ENCODE data around the gene RPRML.
"Not testable (repeated sequence)": the region's sequence is repeated elsewhere in the genome, so short reads cannot be mapped to it uniquely, and the experiment has no call there.

The RPRML gene

DNA sequence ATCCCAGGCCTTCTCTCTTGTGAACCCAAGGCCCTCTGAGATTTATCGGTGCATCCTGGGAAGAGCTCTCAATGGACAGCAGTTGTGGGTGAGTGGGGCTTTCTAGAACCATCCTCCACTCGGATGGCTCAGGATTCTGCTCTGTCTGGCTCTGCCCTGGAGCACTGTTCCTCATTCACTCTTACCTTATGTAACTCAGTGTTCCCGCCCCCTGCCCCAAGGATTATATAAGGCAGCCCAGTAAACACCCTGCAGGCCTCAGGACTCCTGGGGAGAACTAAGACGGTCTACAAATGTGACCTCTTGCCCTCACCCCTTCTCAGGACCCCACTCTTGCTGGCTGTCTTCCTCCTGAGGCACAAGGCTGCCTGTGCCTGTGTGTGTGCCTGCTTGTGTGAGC, 3.8 kb downstream of the RPRML start:
- FAIRE-seq = no peak

DNA sequence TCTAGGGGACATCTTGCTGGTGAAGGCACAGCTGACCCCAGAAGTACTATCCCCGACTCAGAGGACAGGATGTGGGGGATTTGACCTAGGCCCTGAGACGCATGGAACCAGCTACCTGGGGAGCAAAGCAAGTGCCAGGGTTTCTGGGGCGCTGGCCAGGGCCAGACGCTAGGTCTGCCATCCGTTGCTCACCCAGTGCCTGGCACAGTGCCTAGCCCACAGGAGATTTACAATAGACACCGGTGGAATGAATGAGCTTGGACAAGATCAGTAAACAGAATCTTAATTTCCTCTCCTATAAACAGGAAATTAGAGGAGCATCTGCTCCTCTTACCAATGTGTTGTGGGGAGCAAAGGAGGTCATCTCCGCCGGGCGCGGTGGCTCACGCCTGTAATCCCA, 5.0 kb downstream of the RPRML start:
- no peak for FAIRE-seq

GRCh38 chr17:46972346-46972745, 6.7 kb downstream of the RPRML start:
- FAIRE-seq = no peak

- no peak for FAIRE-seq
Measured at GRCh38 chr17:46971647-46972300, 7.3 kb downstream of the RPRML start.

DNA sequence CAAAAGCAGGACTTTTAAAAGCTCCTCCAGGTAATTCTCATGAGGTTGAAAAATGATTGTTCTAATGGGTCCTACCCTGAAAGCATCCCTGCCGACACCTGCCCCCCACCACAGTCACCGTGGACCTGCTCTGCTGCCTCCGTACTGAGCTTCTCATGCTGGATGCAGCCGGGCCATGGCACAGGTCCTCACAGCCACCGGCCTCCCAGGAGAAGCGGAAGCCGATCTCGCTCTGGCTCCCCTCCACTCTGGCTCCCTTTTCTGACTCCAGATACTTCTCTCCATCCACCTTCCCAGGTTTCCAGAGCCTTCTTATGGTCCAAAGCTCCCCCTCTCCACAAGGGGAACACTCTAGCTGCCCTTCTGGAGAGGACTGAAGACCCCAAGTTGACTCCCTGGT, 10.2 kb downstream of the RPRML start:
- FAIRE-seq = no peak

DNA sequence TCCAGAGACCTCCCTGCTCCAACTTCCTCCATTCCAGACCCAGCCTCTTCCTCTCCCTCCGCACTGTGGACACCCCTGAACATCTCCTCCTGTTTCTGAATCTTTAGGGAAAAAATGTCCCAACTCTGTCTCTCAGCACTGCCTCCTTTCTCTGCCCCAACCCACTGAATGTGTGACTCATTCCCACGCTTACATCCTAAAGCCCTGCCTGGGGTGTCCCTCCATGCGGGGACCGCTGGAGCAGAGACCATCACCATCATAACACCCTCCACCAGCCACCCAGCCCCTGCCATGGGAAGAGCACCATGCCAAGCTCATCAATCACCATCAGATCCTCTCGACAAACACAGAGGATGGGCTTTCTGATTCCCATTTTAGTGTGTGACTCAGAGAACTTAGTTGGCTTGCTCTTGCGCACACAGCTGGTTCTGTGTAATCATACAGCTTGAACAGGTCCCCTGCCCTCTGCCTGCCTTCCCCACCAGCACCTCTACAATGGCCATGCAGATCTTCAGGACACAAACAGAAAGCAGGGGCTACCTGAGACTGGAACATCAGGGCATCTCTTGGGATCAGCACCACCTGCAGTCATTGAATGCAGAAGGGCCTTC, 10.7 kb downstream of the RPRML start:
- no peak for FAIRE-seq

DNA sequence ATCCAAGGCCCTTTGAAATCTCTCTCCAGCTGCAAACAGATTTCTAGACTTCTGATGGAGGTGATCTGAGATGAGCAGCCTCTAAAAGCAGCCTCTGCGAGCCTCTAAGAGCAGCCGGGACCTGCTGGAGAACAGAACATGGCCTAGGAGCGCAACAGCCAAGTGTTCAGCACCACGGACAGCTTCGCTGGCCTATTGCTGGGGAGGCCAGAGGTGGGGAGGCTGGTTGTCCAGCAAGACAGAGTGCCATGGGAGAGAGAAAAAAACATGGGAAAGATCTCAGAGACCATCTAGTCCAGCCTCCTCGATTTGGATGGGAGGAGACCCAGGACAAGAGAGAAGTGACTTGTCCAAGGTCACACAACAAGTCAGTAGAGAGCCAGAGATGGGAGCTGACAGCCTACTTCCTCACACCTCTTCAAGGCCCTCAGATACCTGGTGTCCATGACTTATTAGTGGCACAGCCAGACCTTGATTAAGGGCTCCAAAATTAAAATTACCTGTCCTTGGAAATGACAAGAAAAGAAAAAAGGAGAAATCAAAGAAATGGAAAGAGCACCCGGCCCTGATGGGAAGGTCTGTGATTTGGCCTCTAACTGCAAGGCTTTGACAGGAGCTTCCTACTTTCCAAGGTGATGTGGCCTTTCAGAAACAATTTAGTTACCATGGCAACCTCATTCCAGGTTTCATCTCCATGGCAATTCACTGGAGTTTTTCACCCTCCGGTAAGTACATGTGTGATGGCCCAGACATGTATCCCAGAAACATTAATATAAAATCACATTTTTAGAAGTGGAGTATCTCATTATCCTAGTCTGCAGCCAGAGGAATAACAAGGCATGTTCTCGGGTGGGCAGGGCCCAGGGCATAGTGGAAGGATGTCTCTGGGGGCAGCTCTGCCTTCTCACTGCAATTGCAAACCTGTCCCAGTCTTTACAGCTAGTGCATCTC, 14.5 kb downstream of the RPRML start:
- FAIRE-seq = no peak

DNA sequence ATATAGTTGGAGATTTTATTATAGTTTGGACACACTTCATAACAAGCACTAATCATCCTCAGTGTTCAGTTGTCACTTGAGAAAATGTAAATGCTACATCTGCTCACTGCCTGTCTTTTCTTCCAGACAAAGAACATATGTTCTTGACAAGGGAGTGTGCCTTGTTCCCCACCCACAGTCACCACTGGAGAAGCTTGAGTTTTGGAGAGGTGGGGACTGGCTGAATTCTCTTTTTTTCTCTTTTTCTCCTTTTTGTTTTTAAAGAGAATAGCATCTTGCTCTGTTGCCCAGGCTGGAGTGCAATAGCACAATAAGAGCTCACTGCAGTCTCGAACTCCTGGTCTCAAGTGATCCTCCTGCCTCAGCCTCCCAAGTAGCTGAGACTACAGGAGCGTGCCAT, 15.5 kb downstream of the RPRML start:
- no peak for FAIRE-seq

GRCh38 chr17:46962374-46962790, 16.7 kb downstream of the RPRML start:
- FAIRE-seq = no peak

GRCh38 chr17:46960152-46960551, 18.9 kb downstream of the RPRML start:
- FAIRE-seq = no peak

DNA sequence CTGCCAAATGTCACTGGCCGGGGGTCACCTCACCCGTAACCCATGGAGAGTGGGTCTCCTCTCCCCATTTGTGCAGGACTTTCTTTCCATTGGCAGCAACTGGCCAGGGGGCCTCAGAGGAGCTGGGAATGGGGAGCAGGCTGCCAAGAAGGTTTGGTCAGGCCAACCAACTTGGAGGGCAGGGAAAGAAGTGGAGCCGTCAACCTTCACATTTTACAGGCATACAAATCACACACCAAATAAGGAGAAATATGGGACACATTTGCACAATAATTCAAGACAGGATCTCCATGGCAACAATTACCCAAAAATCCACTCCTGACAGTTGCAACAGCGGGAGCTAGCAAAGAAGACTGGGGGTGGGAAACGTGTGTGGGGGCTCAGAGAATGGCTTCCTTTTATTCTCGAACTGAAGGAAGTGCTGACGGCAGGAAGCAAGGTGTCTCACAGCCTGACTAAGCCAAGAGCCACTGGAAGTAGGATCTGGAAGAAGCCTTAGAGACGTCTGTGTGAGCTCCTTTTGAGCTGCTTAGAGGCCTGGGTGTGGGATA, 20.9 kb downstream of the RPRML start:
- no peak for FAIRE-seq

- not testable (repeated sequence) for FAIRE-seq
Measured at GRCh38 chr17:46953191-46953590, 25.9 kb downstream of the RPRML start.

- FAIRE-seq = no peak
Measured at GRCh38 chr17:46952115-46952514, 26.9 kb downstream of the RPRML start.

DNA sequence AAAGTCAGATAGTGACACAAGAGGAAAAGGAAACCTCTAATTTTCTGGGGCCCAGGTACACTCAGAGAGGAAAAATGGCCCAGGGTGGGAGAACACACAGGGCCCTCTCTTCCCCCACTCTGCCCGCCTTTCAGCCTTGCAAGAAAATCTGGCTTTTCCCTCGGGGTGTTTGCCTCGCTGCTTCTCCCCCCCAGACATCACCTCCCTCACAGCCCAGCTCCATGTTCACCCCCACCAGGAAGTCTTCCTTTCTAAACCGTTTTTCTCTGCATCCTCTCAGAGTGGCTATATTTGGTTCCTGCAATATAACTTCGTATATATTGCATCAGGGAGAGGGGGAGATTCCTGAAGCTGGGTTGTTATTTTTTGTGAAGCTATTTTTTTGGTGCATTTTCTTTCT, 27.3 kb downstream of the RPRML start:
- FAIRE-seq = no peak

DNA sequence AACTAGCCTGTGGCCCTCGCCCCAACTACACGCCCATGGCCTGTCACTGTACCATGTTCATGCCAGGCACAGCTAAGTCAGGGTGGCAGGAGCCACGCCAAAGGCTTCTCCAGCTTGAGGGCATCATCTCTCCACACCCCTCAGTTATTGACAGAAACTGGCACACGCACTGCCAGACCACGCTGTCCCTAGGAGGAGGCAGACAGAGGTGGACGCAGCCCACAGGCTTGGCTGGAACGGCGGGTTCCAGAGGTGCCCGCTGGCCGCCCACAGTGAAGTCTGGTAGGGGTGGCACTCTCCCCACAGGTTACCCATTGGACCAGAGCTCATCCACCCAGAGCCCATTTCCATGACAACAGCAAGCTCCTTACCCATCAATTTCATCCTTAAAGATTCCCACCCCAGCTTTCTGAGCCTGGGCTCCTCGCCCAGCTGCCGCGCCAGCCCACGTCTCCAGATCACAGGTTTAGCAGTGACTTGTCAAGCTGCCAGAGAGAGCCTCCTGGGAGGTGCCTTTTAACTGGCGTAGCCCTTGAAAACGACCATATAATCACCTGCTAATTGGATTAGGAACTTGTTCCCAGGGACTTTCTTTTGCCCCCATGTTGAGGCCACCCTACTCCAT, 27.9 kb downstream of the RPRML start:
- no peak for FAIRE-seq

DNA sequence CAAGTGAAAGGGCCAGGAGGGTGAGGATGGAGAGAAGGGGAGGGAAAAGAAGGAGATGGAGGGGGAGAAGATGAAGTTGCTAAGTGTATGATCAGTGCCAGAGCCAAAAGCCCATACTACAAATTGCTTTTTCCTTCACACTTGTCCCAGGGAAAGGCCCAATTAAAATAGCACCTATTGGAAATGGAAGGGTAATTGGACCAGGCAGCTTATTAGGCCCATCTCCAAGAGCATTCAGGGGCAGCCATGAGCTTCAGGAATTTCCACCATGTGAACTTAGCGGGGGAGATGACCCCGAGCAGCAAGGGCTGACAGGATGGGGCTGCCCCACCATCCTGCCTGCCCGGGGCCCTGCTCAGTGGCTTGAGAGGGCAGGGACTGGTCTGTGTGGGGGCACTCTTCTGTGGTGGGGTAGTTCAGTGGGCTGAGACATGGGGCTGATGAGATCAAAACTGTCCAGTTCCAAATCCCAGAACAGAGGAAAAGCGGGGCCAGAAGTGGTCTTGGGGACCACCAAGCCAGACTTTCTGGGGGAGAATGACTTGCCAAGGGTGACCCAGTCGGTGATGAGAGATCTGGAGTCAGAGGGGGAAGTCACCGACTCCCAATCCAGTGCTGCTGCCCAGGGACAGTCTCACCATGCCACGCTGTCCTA, 28.6 kb downstream of the RPRML start:
- no peak for FAIRE-seq

GRCh38 chr17:46949291-46950174, 29.5 kb downstream of the RPRML start:
- no peak for FAIRE-seq

- FAIRE-seq = no peak
Measured at GRCh38 chr17:46948544-46948943, 30.5 kb downstream of the RPRML start.

GRCh38 chr17:46947216-46947615, 31.8 kb downstream of the RPRML start:
- FAIRE-seq = no peak

DNA sequence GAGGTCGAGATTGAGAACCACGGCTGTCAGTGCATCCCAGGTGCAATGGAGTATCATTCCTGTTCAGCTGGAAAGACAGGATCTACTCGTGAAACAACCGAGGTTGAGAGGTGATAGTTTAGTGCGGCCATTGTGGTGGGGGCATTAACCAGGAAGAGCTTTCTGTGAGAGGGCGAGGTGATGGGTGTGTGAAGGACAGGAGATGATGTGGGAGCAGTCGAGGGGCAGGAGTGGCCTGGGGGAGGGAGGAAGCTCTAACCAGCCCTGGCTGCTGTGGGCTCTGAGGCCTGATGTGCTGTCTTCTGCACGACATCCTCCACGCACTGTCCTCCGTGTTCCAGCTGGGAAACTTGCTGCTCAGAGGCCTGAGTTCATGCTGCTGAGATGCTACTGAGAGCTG, 34.1 kb downstream of the RPRML start:
- no peak for FAIRE-seq

Measured in G401.6 (cell line).